Calu3 (cell line): Measurements from ENCODE around the gene RASGRF1. TPM values are rescaled to one million over a fixed set of nuclear protein-coding genes. Genes with fewer than 3 reads are reported as not detected.

Source experiments
- BruUV-seq: library from RNA; stranded (reverse); fragments of 400-500 nt; replicated peaks from 2 replicates; lab custom pipeline; 2021; lab: Mats Ljungman, UMichigan
- CTCF ChIA-PET: fragments of 300-600 bp; sonication (Branson Sonifier 250); formaldehyde crosslinking; loops from one replicate; lab custom pipeline; 2022; ENCODE audit warnings: antibody characterized with exemption; lab: Charles Lee
- DNase-seq: peaks from one replicate; pipeline ENCODE4 v3.0.0; 2022
- H3K27ac Mint-ChIP-seq: one replicate; pipeline ENCODE4 v1.8.0; 2022; ENCODE audit warnings: mixed read lengths; ENCODE audit not compliant: unreplicated experiment
- H3K27me3 Mint-ChIP-seq: one replicate; pipeline ENCODE4 v1.8.0; 2022; ENCODE audit warnings: mixed read lengths; ENCODE audit not compliant: unreplicated experiment
- H3K36me3 Mint-ChIP-seq: one replicate; pipeline ENCODE4 v1.8.0; 2022; ENCODE audit warnings: mild to moderate bottlenecking, moderate library complexity, mixed read lengths; ENCODE audit not compliant: insufficient read depth, unreplicated experiment
- H3K4me1 Mint-ChIP-seq: one replicate; pipeline ENCODE4 v1.8.0; 2022; ENCODE audit warnings: mild to moderate bottlenecking, low read depth, mixed read lengths; ENCODE audit not compliant: unreplicated experiment
- H3K4me3 Mint-ChIP-seq: one replicate; pipeline ENCODE4 v1.8.0; 2022; ENCODE audit warnings: mild to moderate bottlenecking, low read depth, moderate library complexity, mixed read lengths; ENCODE audit not compliant: unreplicated experiment
- H3K9me3 Mint-ChIP-seq: one replicate; pipeline ENCODE4 v1.8.0; 2022; ENCODE audit warnings: low read depth, mixed read lengths; ENCODE audit not compliant: unreplicated experiment
- intact Hi-C: fragments of 100-400 bp; cut with micrococcal nuclease; formaldehyde crosslinking; loops from one replicate; pipeline ENCODE4 v1.10.0; 2022; ENCODE audit not compliant: unreplicated experiment
- total RNA-seq: library from RNA; stranded (reverse); gene quantifications from 2 replicates; pipeline ENCODE4 v1.2.3, GENCODE V29; 2022
- TF ChIP-seq, protein P1 (sequence below): fragments of 200-600 bp; IDR thresholded peaks from one replicate; pipeline ENCODE4 v1.8.0; 2022; ENCODE audit warnings: antibody characterized with exemption; ENCODE audit not compliant: unreplicated experiment

Gene RASGRF1
- total RNA-seq, 1 experiment from 2014 or later: 2.2 TPM

DNA sequence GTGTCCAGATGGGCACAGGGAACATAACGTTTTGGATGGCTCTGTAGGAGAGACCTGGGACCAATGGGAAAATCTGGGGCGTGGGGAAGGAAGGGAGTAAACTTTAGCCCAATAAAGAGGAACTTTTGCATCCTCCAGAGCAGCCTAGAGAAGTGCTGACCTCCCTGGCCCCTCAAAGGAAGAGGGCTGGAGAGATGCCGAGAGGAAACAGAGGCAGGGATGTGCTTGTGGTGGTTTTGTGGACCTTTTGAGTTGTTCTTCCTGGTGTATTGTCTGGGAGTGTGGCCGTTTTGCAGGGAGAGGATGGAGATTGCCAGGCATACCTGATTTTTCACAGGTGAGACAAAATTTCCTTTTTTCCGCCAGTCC is 155.9 kb downstream of the RASGRF1 start:
- no peak overlapping the region for H3K4me3 Mint-ChIP-seq
- H3K36me3 Mint-ChIP-seq: peaks cover 57% of the 10 kb centered on the region
- H3K9me3 Mint-ChIP-seq: no peaks in the 10 kb centered on the region
- H3K4me1 Mint-ChIP-seq: peaks cover 8% of the 10 kb centered on the region
- DNase-seq: no peak
- H3K27ac Mint-ChIP-seq: no peak overlapping the region
- no TSS peak for BruUV-seq
- intact Hi-C loops: no loop called here
- CTCF ChIA-PET: interaction anchor here (1.1 kb wide), 1 partner anchor 27 kb away, joined by 4 read pairs; no protein-coding TSS in a partner anchor
- TF ChIP-seq, protein P1, sequence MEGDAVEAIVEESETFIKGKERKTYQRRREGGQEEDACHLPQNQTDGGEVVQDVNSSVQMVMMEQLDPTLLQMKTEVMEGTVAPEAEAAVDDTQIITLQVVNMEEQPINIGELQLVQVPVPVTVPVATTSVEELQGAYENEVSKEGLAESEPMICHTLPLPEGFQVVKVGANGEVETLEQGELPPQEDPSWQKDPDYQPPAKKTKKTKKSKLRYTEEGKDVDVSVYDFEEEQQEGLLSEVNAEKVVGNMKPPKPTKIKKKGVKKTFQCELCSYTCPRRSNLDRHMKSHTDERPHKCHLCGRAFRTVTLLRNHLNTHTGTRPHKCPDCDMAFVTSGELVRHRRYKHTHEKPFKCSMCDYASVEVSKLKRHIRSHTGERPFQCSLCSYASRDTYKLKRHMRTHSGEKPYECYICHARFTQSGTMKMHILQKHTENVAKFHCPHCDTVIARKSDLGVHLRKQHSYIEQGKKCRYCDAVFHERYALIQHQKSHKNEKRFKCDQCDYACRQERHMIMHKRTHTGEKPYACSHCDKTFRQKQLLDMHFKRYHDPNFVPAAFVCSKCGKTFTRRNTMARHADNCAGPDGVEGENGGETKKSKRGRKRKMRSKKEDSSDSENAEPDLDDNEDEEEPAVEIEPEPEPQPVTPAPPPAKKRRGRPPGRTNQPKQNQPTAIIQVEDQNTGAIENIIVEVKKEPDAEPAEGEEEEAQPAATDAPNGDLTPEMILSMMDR: no peak
- H3K27me3 Mint-ChIP-seq: no peaks in the 10 kb centered on the region

DNA sequence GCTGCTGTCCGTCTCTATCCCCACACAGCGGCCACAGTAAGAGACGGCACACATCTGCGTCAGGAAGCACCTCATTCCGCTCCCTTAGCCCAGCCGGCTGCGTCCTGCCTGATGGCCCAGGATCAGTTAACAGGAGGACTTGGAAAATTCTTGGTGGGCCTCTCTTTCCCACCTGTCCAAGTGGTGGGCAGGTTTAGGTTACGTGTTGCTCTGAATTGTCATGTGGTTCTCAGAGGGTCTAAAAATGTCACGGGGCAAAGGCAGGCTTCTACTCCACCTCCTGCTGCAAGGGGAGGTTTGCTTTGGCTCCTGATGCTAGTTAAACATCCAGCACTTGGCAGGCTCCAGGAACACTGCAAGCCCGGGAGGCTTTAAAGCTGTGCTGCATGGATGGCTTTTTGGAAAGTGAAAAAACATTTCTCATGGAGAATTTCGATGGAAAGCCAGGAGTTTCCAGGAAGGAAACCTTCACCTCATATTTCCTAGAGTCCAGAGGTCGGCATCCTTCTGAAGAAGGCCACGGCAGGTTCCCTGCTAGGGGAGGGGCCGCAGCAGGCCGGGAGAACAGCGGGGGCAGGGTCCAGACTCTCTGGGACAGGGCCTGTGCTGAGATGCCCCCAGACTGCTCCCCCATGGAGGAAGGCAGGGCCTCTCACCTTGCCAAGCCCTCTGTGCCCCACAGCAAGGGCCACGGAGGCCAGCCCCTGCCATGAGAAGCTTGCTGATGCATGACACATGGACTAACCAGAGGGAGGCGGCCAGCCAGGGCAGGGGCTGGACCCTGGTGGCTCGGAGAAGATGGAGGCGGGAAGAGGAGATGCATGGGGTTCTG is 156.5 kb downstream of the RASGRF1 start:
- Mint-ChIP-seq H3K4me3 (no peak overlapping the region), H3K9me3 (no peaks in the 10 kb centered on the region), H3K27me3 (no peaks in the 10 kb centered on the region), H3K4me1 (peaks cover 8% of the 10 kb centered on the region), H3K27ac (no peak overlapping the region), H3K36me3 (peaks cover 60% of the 10 kb centered on the region)
- CTCF ChIA-PET: interaction anchor here (1.1 kb wide), 1 partner anchor 27 kb away, joined by 4 read pairs; no protein-coding TSS in a partner anchor
- TF ChIP-seq, protein P1: no peak
- intact Hi-C loops: no loop called here
- no peak for DNase-seq
- BruUV-seq: no TSS peak

DNA sequence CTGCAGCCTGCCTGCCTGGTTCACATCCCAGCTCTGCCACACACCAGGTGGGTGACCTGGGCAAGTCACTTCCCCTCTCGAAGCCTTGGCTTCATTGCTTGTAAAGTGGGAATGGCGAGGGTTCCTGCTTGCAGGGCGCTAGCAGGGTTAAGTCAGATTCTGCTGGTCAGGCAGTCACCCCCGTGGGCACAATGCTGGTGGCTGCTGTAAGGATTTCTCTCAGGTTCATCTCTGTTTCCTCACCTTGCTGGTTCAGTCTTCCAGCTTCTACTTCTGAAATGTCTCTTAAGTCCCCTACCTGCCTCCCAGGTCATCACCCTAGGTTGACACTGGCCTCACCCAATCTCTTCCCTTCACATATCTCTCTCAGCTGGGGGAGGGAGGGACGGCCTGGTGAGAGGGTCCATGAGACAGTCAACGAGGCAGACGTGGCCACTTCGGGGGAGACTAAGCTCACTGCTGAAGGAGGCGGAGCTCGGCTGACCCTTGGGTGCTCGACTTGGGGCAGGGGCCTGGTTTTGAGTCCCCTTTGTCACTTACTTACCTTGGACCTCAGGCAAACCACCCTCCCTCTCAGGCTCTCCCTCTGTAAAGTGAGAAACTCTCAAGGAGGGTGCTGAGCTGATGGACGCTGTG is 157.3 kb downstream of the RASGRF1 start:
- H3K4me1 Mint-ChIP-seq: peaks cover 8% of the 10 kb centered on the region
- no peak overlapping the region for H3K4me3 Mint-ChIP-seq
- CTCF ChIA-PET: no interaction called here
- H3K9me3 Mint-ChIP-seq: no peaks in the 10 kb centered on the region
- TF ChIP-seq, protein P1: no peak
- H3K36me3 Mint-ChIP-seq: peaks cover 62% of the 10 kb centered on the region
- no TSS peak for BruUV-seq
- no peak overlapping the region for H3K27ac Mint-ChIP-seq
- H3K27me3 Mint-ChIP-seq: no peaks in the 10 kb centered on the region
- DNase-seq: no peak
- intact Hi-C loops: no loop called here

DNA sequence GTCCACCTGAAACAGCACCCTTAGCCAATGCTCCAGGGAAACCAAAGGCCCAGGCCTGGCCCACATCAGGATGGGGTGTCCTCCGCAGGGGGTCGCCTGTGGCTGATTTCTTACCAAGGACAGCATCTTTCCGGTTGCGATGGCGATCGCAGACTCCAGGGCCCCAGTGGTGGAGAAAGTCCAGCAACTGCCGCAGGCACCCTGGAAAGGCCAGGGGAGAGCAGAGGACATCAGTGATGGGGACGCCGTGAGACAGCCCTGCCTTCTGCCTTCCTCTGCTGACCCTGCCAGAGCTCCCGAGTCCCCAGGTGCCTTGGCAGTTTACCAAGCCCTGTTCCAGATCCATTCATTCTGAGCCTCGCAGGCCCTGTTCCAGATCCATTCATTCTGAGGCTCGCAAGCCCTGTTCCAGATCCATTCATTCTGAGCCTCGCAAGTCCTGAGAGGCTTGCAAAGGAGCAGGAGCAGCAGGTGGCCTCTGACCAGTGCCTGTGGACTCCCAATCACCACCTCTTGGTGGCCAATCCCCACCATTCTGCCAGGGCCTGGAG is 158.2 kb downstream of the RASGRF1 start:
- H3K36me3 Mint-ChIP-seq: peaks cover 60% of the 10 kb centered on the region
- no peak overlapping the region for H3K27ac Mint-ChIP-seq
- TF ChIP-seq, protein P1: no peak
- BruUV-seq: no TSS peak
- no peaks in the 10 kb centered on the region for H3K27me3 Mint-ChIP-seq
- no peaks in the 10 kb centered on the region for H3K9me3 Mint-ChIP-seq
- CTCF ChIA-PET: no interaction called here
- no peak for DNase-seq
- H3K4me3 Mint-ChIP-seq: no peak overlapping the region
- intact Hi-C loops: no loop called here
- peaks cover 8% of the 10 kb centered on the region for H3K4me1 Mint-ChIP-seq
